NK-92 (cell line): ENCODE results near the gene XPR1.
"Not testable (repeated sequence)": the region's sequence is repeated elsewhere in the genome, so short reads cannot be mapped to it uniquely, and the experiment has no call there.

Source experiments
- DNase-seq: peaks from one replicate; lab custom pipeline; 2025; ENCODE audit not compliant: unreplicated experiment; lab: John Stamatoyannopoulos, UW

Gene XPR1

GRCh38 chr1:180710746-180711145 lies 78.9 kb downstream of the XPR1 start:
- not testable (repeated sequence) for DNase-seq

GRCh38 chr1:180711260-180711659 lies 79.4 kb downstream of the XPR1 start:
- DNase-seq = not testable (repeated sequence)

GRCh38 chr1:180720753-180721152 lies 88.9 kb downstream of the XPR1 start:
- DNase-seq = no peak

- no peak for DNase-seq
Observed at GRCh38 chr1:180722586-180722985, 90.8 kb downstream of the XPR1 start.

- no peak for DNase-seq
Observed at GRCh38 chr1:180724055-180724454, 92.2 kb downstream of the XPR1 start.

GRCh38 chr1:180726024-180726423 lies 94.2 kb downstream of the XPR1 start:
- DNase-seq = not testable (repeated sequence)

GRCh38 chr1:180727751-180728150 lies 95.9 kb downstream of the XPR1 start:
- not testable (repeated sequence) for DNase-seq

- DNase-seq = no peak
Observed at GRCh38 chr1:180728472-180729106, 96.8 kb downstream of the XPR1 start.

- DNase-seq = no peak
Observed at GRCh38 chr1:180731131-180731530, 99.3 kb downstream of the XPR1 start.

- no peak for DNase-seq
Observed at GRCh38 chr1:180732866-180733265, 101.0 kb downstream of the XPR1 start.

GRCh38 chr1:180734366-180734765 lies 102.5 kb downstream of the XPR1 start:
- DNase-seq = no peak

- DNase-seq = no peak
Observed at GRCh38 chr1:180742663-180743062, 110.8 kb downstream of the XPR1 start.

- DNase-seq = no peak
Observed at GRCh38 chr1:180743868-180744267, 112.0 kb downstream of the XPR1 start.

- no peak for DNase-seq
Observed at GRCh38 chr1:180745098-180745497, 113.3 kb downstream of the XPR1 start.

GRCh38 chr1:180751921-180752320 lies 120.1 kb downstream of the XPR1 start:
- no peak for DNase-seq

GRCh38 chr1:180754453-180754852 lies 122.6 kb downstream of the XPR1 start:
- no peak for DNase-seq

- DNase-seq = no peak
Observed at GRCh38 chr1:180757657-180758056, 125.8 kb downstream of the XPR1 start.

GRCh38 chr1:180762796-180763195 lies 131.0 kb downstream of the XPR1 start:
- DNase-seq = no peak

GRCh38 chr1:180765151-180765550 lies 133.3 kb downstream of the XPR1 start:
- no peak for DNase-seq

GRCh38 chr1:180769889-180770288 lies 138.1 kb downstream of the XPR1 start:
- no peak for DNase-seq

GRCh38 chr1:180773210-180773865 lies 141.5 kb downstream of the XPR1 start:
- DNase-seq = no peak

GRCh38 chr1:180775801-180776200 lies 144.0 kb downstream of the XPR1 start:
- no peak for DNase-seq
